CD8-positive, alpha-beta memory T cell (primary cell): ENCODE results near the gene SLMAP. TPM values are rescaled to one million over a fixed set of nuclear protein-coding genes. Genes with fewer than 3 reads are reported as not detected.

Source experiments
- CTCF ChIA-PET: fragments of 350-600 bp; sonication (Branson Sonifier 250); formaldehyde crosslinking; loops from one replicate; lab custom pipeline; 2021; ENCODE audit warnings: antibody characterized with exemption; lab: Charles Lee
- POLR2A ChIA-PET: fragments of 350-600 bp; sonication (Branson Sonifier 250); formaldehyde crosslinking; loops from one replicate; lab custom pipeline; 2021; ENCODE audit warnings: antibody characterized with exemption; lab: Charles Lee
- DNase-seq, 5 donors: peaks; one replicate each; pipeline versions ENCODE4 v3.0.0 to v3.0.0-alpha.2; 2020 to 2022; ENCODE audit warnings: mixed read lengths in 1 of 5
- H3K27ac ChIP-seq: one replicate; pipeline ENCODE4 v1.7.0; 2013; ENCODE audit warnings: low read depth, mild to moderate bottlenecking, low read length, moderate library complexity
- H3K27me3 ChIP-seq: 2 replicates; pipeline ENCODE4 v1.7.0; 2013; ENCODE audit warnings: low read length, mild to moderate bottlenecking; ENCODE audit not compliant: insufficient read depth, poor library complexity, severe bottlenecking
- H3K36me3 ChIP-seq: 2 replicates; pipeline ENCODE4 v1.7.0; 2013; ENCODE audit warnings: mild to moderate bottlenecking, low read length, moderate library complexity; ENCODE audit not compliant: insufficient read depth
- H3K4me1 ChIP-seq: 2 replicates; pipeline ENCODE4 v1.7.0; 2013; ENCODE audit warnings: mild to moderate bottlenecking, low read length, moderate library complexity; ENCODE audit not compliant: insufficient read depth
- H3K4me3 ChIP-seq: 2 replicates; pipeline ENCODE4 v1.7.0; 2013; ENCODE audit warnings: mild to moderate bottlenecking, low read length
- H3K9me3 ChIP-seq: 2 replicates; pipeline ENCODE4 v1.7.0; 2013; ENCODE audit warnings: mild to moderate bottlenecking, low read length
- H3K27ac Mint-ChIP-seq, 8 donors: one replicate each; pipeline ENCODE4 v1.8.0; 2020 to 2021; ENCODE audit warnings: mixed read lengths in 8 of 8, mild to moderate bottlenecking in 6 of 8, inconsistent platforms in 3 of 8, moderate library complexity in 3 of 8
- H3K27me3 Mint-ChIP-seq, 2 donors: one replicate each; pipeline ENCODE4 v1.8.0; 2020 to 2021; ENCODE audit warnings: mixed read lengths in 2 of 2, mild to moderate bottlenecking in 1 of 2, moderate library complexity in 1 of 2
- H3K36me3 Mint-ChIP-seq, 3 donors: one replicate each; pipeline ENCODE4 v1.8.0; 2020 to 2021; ENCODE audit warnings: mixed read lengths in 3 of 3, inconsistent platforms in 1 of 3, mild to moderate bottlenecking in 1 of 3
- H3K4me1 Mint-ChIP-seq, 3 donors: one replicate each; pipeline ENCODE4 v1.8.0; 2020 to 2021; ENCODE audit warnings: mixed read lengths in 3 of 3, inconsistent platforms in 1 of 3, mild to moderate bottlenecking in 1 of 3
- H3K4me3 Mint-ChIP-seq, 7 donors: one replicate each; pipeline ENCODE4 v1.8.0; 2020 to 2021; ENCODE audit warnings: mixed read lengths in 7 of 7, mild to moderate bottlenecking in 6 of 7, moderate library complexity in 4 of 7, inconsistent platforms in 2 of 7
- H3K9me3 Mint-ChIP-seq, 5 donors: one replicate each; pipeline ENCODE4 v1.8.0; 2020 to 2022; ENCODE audit warnings: mixed read lengths in 5 of 5, mild to moderate bottlenecking in 3 of 5, moderate library complexity in 2 of 5, inconsistent platforms in 1 of 5
- polyA plus RNA-seq: library from polyadenylated mRNA; unstranded; fragments of 300-500 nt; fragmentation: Illumina TruSeq; gene quantifications from one replicate; pipeline ENCODE4 v1.2.3, GENCODE V29; 2021
- total RNA-seq, 2 experiments: library from RNA; stranded (reverse); gene quantifications; one replicate each; pipeline ENCODE4 v1.2.3, GENCODE V29; 2021

SLMAP gene
- total and polyA plus RNA-seq, 3 experiments from 2014 or later: 26.7 to 57.8 (median 55.8) TPM

DNA sequence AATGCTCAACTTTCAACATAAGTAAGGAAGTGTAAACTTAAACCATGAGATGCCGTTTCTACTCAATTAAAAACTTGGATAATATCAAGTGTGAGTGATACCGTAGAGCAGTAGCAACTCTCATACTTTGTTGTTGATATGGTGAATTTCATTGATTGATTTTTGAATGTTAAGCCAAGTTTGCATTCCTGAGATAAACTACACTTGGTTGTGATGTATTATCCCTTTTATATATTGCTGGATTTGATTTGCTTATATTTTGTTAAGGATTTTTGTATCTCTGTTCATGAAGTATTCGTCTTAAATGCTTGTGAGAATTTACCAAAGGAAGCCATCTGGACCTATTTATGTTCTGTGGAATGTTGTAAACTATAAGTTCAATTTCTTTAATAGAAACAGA is 21.7 kb downstream of the SLMAP start:
- ChIA-PET POLR2A (no interaction called here), CTCF (no interaction called here)
- no peaks in the 10 kb centered on the region for H3K9me3 Mint-ChIP-seq
- no peak overlapping the region for H3K27ac Mint-ChIP-seq
- Histone ChIP-seq H3K9me3 (no peaks in the 10 kb centered on the region), H3K27ac (no peak overlapping the region), H3K4me3 (no peak overlapping the region), H3K4me1 (no peaks in the 10 kb centered on the region), H3K27me3 (no peaks in the 10 kb centered on the region), H3K36me3 (no peaks in the 10 kb centered on the region)
- no peak overlapping the region for H3K4me3 Mint-ChIP-seq
- no peak for DNase-seq
- H3K4me1 Mint-ChIP-seq: peaks cover 15 to 56% (median 54%) of the 10 kb centered on the region in 3 donors
- H3K36me3 Mint-ChIP-seq: peaks cover 0 to 7% (median 5%) of the 10 kb centered on the region in 3 donors
- no peaks in the 10 kb centered on the region for H3K27me3 Mint-ChIP-seq

DNA sequence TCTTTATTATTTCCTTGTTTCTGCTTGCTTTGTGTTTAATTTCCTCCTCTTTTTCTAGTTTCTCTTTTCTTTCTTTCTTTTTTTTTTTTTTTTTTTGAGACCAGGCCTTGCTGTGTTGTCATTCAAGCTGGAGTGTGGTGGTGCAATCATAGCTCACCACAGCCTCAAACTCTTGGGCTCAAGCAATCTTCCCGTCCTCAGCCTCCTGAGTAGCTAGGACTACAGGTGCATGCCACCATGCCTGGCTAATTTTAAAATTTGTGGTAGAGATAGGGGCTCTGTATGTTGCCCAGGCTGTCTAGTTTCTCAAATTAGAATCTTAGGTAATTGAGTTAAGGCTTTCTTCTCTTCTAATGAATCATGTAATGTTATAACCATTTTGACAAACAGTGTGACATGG is 22.4 kb downstream of the SLMAP start:
- Histone ChIP-seq H3K4me3 (no peak overlapping the region), H3K4me1 (no peaks in the 10 kb centered on the region), H3K27ac (no peak overlapping the region), H3K36me3 (no peaks in the 10 kb centered on the region), H3K9me3 (no peaks in the 10 kb centered on the region), H3K27me3 (no peaks in the 10 kb centered on the region)
- H3K4me3 Mint-ChIP-seq: no peak overlapping the region
- POLR2A ChIA-PET: interaction anchor here (0.7 kb wide), 1 partner anchor 622 kb away, joined by 5 read pairs; no protein-coding TSS in a partner anchor
- DNase-seq: no peak
- H3K9me3 Mint-ChIP-seq: no peaks in the 10 kb centered on the region
- H3K27me3 Mint-ChIP-seq: no peaks in the 10 kb centered on the region
- CTCF ChIA-PET: no interaction called here
- peaks cover 0 to 5% (median 5%) of the 10 kb centered on the region in 3 donors for H3K36me3 Mint-ChIP-seq
- H3K27ac Mint-ChIP-seq: peak overlapping the region in 2 of 8 donors; percentile 25 to 61
- peaks cover 20 to 56% (median 54%) of the 10 kb centered on the region in 3 donors for H3K4me1 Mint-ChIP-seq

DNA sequence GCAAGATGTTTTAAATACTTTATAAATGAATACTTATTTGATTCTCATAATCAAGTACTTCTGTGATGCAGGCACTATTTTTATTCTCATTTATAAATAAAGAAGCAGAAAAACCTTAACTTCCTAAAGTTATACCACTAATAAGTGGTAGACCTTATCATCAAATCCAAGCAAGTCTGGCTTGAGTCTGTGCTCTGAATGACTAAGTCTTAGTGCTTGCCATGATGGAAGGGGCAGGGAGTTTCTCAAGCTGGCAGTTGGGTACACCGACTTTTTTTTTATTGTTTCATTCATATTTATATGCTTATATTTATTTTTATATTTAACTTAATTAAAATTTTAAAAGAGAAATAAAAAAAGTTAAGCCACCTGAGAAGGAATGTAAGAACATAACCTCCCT is 23.6 kb downstream of the SLMAP start:
- H3K36me3 Mint-ChIP-seq: peaks cover 0 to 5% (median 5%) of the 10 kb centered on the region in 3 donors
- H3K27ac Mint-ChIP-seq: no peak overlapping the region
- Histone ChIP-seq H3K9me3 (no peaks in the 10 kb centered on the region), H3K36me3 (no peaks in the 10 kb centered on the region), H3K4me1 (peaks cover 5% of the 10 kb centered on the region), H3K27me3 (no peaks in the 10 kb centered on the region), H3K4me3 (no peak overlapping the region), H3K27ac (no peak overlapping the region)
- CTCF ChIA-PET: interaction anchor here (1.5 kb wide), 1 partner anchor 10 kb away, joined by 4 read pairs; no protein-coding TSS in a partner anchor
- no peak for DNase-seq
- H3K27me3 Mint-ChIP-seq: no peaks in the 10 kb centered on the region
- peaks cover 31 to 64% (median 60%) of the 10 kb centered on the region in 3 donors for H3K4me1 Mint-ChIP-seq
- H3K4me3 Mint-ChIP-seq: no peak overlapping the region
- POLR2A ChIA-PET: no interaction called here
- H3K9me3 Mint-ChIP-seq: no peaks in the 10 kb centered on the region

DNA sequence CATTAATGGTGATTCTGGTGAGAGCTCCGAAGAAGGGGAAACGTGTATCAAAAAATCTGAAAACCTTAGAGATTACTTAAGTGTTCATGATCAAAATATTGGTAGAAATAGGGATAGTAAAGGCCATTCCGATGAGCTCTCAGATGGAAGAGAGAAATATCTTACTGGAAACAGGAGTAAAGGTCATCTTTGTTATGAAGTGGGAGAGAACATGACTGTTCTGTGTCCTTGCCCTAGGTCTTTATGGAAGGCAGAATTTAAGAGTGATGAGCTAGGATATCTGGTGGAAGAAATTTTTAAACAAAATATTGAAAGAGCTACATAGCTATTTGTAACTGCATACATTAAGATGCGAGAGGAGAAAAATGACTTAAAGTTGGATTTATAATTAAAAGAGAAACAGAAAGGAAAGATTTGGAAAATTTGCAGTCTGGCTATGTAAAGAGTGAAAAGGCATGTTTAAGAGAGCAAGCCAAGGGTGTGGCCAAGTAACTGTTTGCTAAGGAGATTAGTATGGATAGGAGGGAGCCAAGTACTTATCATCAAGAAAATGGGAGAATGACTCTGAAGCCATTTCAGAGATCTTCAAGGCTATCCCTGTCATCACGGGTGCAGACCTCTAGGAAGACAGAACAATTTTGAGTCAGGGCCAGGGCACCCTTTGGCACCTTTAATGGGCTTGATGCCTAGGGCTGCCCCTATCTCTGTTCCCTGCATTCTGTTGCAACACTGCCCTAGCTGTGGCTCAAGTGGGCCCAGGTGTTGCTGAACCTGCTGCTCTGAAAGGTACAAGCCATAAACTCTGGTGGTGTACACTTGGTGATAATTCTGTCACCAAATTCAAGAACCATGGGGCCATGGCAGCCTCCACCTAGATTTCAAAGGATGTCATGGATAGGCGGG is 27.3 kb downstream of the SLMAP start:
- peak overlapping the region in 1 of 8 donors; percentile 26 for H3K27ac Mint-ChIP-seq
- peaks cover 0 to 5% (median 4%) of the 10 kb centered on the region in 3 donors for H3K36me3 Mint-ChIP-seq
- Histone ChIP-seq H3K4me1 (peaks cover 13% of the 10 kb centered on the region), H3K4me3 (no peak overlapping the region), H3K27me3 (no peaks in the 10 kb centered on the region), H3K9me3 (no peaks in the 10 kb centered on the region), H3K27ac (no peak overlapping the region), H3K36me3 (no peaks in the 10 kb centered on the region)
- H3K4me3 Mint-ChIP-seq: no peak overlapping the region
- no peaks in the 10 kb centered on the region for H3K27me3 Mint-ChIP-seq
- no peaks in the 10 kb centered on the region for H3K9me3 Mint-ChIP-seq
- POLR2A ChIA-PET: interaction anchor here (0.5 to 0.6 kb wide), 2 partner anchors 133 to 1050 kb away, joined by 3 to 6 read pairs; no protein-coding TSS in a partner anchor
- H3K4me1 Mint-ChIP-seq: peaks cover 31 to 54% (median 49%) of the 10 kb centered on the region in 3 donors
- no peak for DNase-seq
- CTCF ChIA-PET: no interaction called here

DNA sequence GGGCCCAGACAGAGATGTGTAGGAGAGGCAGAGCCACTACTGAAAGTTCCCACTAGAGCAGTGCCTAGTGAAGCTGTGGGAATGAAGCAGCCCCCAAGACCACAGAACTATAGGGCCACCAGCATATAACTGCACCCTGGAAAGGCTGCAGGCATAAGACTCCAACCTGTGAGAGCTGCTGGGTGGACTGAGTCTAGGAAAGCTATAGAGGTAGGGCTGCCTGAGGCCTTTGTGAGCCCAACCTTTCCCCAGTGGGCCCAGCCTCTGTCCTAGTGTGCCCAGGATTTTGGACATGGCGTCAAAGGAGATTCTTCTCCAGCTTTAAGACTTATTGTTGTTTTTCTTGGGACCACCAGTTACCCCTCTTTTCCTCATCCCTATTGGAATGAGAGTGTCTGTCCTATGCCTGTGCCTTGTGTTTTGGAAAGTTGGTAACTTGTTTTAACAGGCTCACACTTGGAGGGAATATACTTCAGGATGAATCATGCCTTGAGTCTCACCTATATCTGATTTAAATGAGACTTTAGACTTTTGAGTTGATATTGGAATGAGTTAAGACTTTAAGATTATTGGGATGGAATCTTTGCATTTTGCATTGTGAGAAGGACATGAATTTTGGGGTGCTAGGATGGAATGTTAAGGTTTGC is 28.1 kb downstream of the SLMAP start:
- H3K4me1 Mint-ChIP-seq: peaks cover 31 to 48% (median 43%) of the 10 kb centered on the region in 3 donors
- CTCF ChIA-PET: no interaction called here
- no peaks in the 10 kb centered on the region for H3K27me3 ChIP-seq

DNA sequence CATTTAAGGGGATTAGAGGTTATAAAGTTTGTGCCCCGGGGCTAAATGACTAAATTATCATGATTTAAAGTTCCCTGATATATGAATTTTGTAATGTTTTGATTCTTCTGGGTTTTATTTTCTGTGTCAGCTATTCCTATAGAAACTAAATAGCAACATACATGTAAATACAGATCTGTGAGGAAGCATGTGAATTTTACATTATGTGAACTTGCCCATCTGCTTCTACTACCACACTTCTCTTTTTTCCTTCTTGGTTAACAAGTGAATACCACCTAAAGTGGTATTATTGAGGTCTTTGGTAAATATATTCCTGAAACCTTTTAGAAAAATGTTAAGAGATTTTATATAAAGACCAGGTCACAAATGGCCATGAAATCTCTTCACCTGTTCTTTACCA is 29.3 kb downstream of the SLMAP start:
- no peak for DNase-seq
- ChIA-PET CTCF (no interaction called here), POLR2A (no interaction called here)
- H3K9me3 Mint-ChIP-seq: no peaks in the 10 kb centered on the region
- peaks cover 13% of the 10 kb centered on the region for H3K4me1 ChIP-seq
- H3K4me1 Mint-ChIP-seq: peaks cover 34 to 49% (median 44%) of the 10 kb centered on the region in 3 donors
- no peaks in the 10 kb centered on the region for H3K36me3 ChIP-seq
- H3K36me3 Mint-ChIP-seq: peaks cover 0 to 4% (median 3%) of the 10 kb centered on the region in 3 donors
- H3K27me3 ChIP-seq: no peaks in the 10 kb centered on the region
- H3K27ac ChIP-seq: no peak overlapping the region
- no peak overlapping the region for H3K27ac Mint-ChIP-seq
- H3K9me3 ChIP-seq: no peaks in the 10 kb centered on the region
- H3K4me3 Mint-ChIP-seq: no peak overlapping the region
- H3K27me3 Mint-ChIP-seq: no peaks in the 10 kb centered on the region
- no peak overlapping the region for H3K4me3 ChIP-seq

More for the DNA sequence above, 28.1 kb downstream of the SLMAP start:
- H3K9me3 Mint-ChIP-seq: no peaks in the 10 kb centered on the region
- no peak overlapping the region for H3K4me3 Mint-ChIP-seq
- DNase-seq: no peak
- Histone ChIP-seq H3K4me3 (no peak overlapping the region), H3K9me3 (no peaks in the 10 kb centered on the region), H3K27ac (no peak overlapping the region), H3K36me3 (no peaks in the 10 kb centered on the region), H3K4me1 (peaks cover 13% of the 10 kb centered on the region)
- POLR2A ChIA-PET: interaction anchor here (0.5 kb wide), 1 partner anchor 132 kb away, joined by 6 read pairs; no protein-coding TSS in a partner anchor
- peaks cover 0 to 4% (median 3%) of the 10 kb centered on the region in 3 donors for H3K36me3 Mint-ChIP-seq
- H3K27me3 Mint-ChIP-seq: no peaks in the 10 kb centered on the region
- H3K27ac Mint-ChIP-seq: no peak overlapping the region

DNA sequence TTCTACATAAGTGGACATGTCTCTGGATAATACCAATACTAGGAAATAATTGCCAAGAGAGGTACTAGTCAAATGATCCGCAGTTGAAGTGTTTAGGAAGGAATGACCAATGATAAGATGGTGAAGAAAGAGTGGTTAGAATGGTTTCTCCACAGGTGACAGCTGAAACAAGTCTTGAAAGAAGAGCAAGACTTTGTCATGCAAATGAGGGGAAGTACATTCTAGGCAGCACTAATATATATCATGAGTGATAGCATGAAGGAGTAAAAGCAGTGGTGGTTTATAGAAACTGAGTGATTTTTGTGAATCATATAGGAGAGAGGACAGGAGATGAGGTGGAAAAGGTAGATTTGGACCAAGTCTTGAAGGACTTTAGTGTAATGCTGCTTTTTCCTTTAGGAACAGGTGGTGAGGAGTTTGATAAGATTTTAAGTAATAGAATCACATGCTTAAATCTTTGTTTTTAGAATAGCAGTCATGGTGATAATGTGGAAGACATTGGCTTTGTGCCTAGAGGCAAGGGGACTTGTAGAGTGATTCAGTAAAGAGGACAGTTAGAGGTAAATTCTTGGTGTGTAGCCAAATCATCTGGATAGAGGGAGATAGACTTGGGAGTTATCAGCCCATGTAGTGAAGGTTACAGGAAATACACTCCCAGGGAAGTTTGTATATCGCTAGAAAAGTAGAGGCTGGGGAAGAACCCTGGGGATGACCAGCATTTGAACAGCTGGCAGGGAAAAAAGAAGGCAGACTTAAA is 31.9 kb downstream of the SLMAP start:
- Mint-ChIP-seq H3K4me3 (no peak overlapping the region), H3K27ac (no peak overlapping the region), H3K4me1 (peaks cover 30 to 45% (median 43%) of the 10 kb centered on the region in 3 donors), H3K9me3 (no peaks in the 10 kb centered on the region), H3K27me3 (no peaks in the 10 kb centered on the region), H3K36me3 (no peaks in the 10 kb centered on the region)
- ChIA-PET CTCF (no interaction called here), POLR2A (no interaction called here)
- Histone ChIP-seq H3K4me1 (peaks cover 13% of the 10 kb centered on the region), H3K4me3 (no peak overlapping the region), H3K9me3 (no peaks in the 10 kb centered on the region), H3K27me3 (no peaks in the 10 kb centered on the region), H3K27ac (no peak overlapping the region), H3K36me3 (no peaks in the 10 kb centered on the region)
- DNase-seq: no peak
